Kasumi-1 (cell line): ENCODE measurements around the gene DYNLT2.

ENCODE experiments used
- DNase-seq, 2 experiments: peaks; one replicate each; lab custom pipeline; 2025; lab: John Stamatoyannopoulos, UW

DYNLT2 gene

GRCh38 chr6:169751242-169752073 is at the start of gene DYNLT2, which contains the start of gene ERMARD:
Gene DYNLT2 (minus strand): TSS chr6:169751572. CDS start chr6:169751458, 114 bp downstream.
Gene ERMARD (plus strand): TSS chr6:169751622. CDS start chr6:169751658, 36 bp downstream.
- peak; percentile 81 to 84 for DNase-seq

GRCh38 chr6:169800668-169801395 is 49.5 kb upstream of the DYNLT2 start:
- no peak for DNase-seq

- DNase-seq, result no peak
These were observed 48.8 kb upstream of the DYNLT2 start for GRCh38 chr6:169800116-169800667.

- DNase-seq, result no peak
These were observed 48.1 kb upstream of the DYNLT2 start for GRCh38 chr6:169799474-169799926.

- DNase-seq, result no peak
These were observed 47.5 kb upstream of the DYNLT2 start for GRCh38 chr6:169798764-169799473.

GRCh38 chr6:169795196-169795595 is 43.8 kb upstream of the DYNLT2 start:
- DNase-seq, result no peak

GRCh38 chr6:169794317-169795055 is 43.1 kb upstream of the DYNLT2 start:
- DNase-seq, result no peak

- DNase-seq, result no peak
These were observed 42.0 kb upstream of the DYNLT2 start for GRCh38 chr6:169793408-169793807.

GRCh38 chr6:169792306-169793015 is 41.1 kb upstream of the DYNLT2 start:
- no peak for DNase-seq

GRCh38 chr6:169791721-169792131 is 40.4 kb upstream of the DYNLT2 start:
- no peak for DNase-seq

- DNase-seq, result peak; percentile 74 to 75
These were observed 38.9 kb upstream of the DYNLT2 start for GRCh38 chr6:169789944-169790927.

- no peak for DNase-seq
These were observed 38.0 kb upstream of the DYNLT2 start for GRCh38 chr6:169789146-169789943.

GRCh38 chr6:169788809-169789145 is 37.4 kb upstream of the DYNLT2 start:
- DNase-seq, result no peak

GRCh38 chr6:169787797-169788196 is 36.4 kb upstream of the DYNLT2 start:
- no peak for DNase-seq

- DNase-seq, result no peak
These were observed 35.0 kb upstream of the DYNLT2 start for GRCh38 chr6:169786349-169786748.

- no peak for DNase-seq
These were observed 34.2 kb upstream of the DYNLT2 start for GRCh38 chr6:169785566-169785965.

GRCh38 chr6:169784821-169785340 is 33.5 kb upstream of the DYNLT2 start:
- no peak for DNase-seq
